GM10266 (cell line): ENCODE measurements around the gene GNG8.
A peak's percentile ranks its signal among the peaks of the same experiment; 100 is the strongest.

Experiments
- DNase-seq: peaks from one replicate; pipeline ENCODE4 v3.0.0; 2012; ENCODE audit errors: extremely low spot score
- CTCF ChIP-seq: IDR thresholded peaks from 2 replicates; pipeline ENCODE4 v1.5.1; 2012; ENCODE audit warnings: mild to moderate bottlenecking, low read depth; ENCODE audit not compliant: control insufficient read depth, insufficient read depth; ENCODE audit errors: missing control alignments

The GNG8 gene

GRCh38 chr19:46635920-46636761 lies at the start of gene GNG8:
Gene GNG8, minus strand, starts transcription at chr19:46636202. Its CDS starts 1,520 bp downstream, at chr19:46634682.
- DNase-seq = no peak
- TF ChIP-seq CTCF = no peak

- DNase-seq = no peak
- no peak for TF ChIP-seq CTCF
Observed at GRCh38 chr19:46685189-46685588, 49.2 kb upstream of the GNG8 start.

GRCh38 chr19:46678110-46678732 lies 42.2 kb upstream of the GNG8 start:
- peak; percentile 70 for DNase-seq
- no peak for TF ChIP-seq CTCF

DNA sequence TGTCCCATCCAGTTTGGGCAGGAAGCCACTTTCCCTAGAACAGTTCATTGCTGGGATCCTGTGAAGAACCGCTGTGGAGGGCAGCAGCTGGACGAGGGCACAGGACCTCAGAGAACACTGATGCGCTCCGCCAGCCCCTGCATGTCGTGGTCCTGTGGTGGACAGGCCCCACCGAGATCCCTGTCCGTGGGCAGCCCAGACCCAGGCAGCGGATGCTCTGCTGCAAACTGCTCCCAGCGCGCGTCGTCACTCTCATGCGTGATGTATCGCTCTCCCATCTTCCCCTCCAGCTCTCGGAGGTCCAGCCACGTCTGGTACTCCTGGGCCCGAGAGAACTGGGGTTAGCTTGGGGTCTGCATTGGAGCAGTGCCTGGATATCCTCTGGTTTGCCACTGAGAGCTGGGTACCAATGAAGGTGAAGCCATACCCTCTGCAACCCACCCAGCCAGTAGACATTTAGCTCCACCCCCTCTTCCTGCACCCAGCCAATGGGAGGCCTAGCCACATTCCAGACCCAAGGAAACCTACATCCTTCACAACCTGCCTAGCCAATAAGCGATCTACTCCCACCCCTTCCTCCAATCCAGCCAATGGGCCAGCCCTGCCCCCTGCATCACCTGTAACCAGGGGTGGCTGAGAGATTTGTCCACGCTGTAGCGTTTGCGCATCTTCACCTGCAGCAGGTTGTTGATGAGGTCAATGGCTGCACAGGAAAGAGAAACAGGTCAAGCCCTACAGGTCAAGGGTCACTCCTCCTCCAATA lies 38.6 kb upstream of the GNG8 start:
- DNase-seq = no peak
- TF ChIP-seq CTCF = no peak

DNA sequence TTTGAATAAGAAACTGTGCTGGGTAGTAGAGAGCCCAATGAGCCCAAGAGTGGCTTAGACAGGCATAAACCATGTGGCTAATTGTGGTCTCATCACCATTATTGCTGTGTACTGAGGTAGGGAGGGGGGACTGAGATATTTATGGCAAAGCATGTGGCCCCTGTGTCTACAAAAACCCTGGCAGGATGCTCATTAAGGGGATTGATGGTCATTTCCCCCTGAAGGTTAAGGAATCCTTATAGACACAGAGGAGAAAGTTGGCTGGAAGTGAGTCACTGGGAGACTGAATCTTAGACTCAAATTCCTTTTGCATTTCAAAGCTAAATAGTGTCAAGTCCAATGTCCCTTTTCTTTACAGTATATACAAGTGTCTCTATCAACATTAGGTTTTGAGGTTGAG lies 34.8 kb upstream of the GNG8 start:
- no peak for DNase-seq
- TF ChIP-seq CTCF = no peak

DNA sequence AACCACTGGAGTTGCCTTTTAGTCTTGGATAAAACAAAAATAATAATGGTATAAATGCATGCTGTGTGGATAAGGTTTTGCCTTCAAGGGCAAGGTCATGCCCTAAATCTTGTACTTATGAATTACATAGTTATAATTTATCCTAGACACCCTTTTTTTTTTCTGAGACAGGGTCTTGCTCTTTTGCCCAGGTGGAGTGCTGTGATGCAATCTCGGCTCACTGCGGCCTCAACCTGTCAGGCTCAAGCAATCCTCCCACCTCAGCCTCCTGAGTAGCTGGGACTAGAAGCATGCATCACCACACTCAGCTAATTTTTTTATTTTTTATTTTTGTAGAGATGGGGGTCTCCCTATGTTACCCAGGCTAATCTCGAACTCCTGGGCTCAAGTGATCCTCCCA lies 32.7 kb upstream of the GNG8 start:
- no peak for DNase-seq
- TF ChIP-seq CTCF = no peak
